GM19467 (cell line): ENCODE data around the gene NCF4.
A peak's percentile ranks its signal among the peaks of the same experiment; 100 is the strongest.

ENCODE experiments used
- ATAC-seq: cut with Tn5 transposase; IDR thresholded peaks from one replicate; pipeline ENCODE4 v1.9.1; 2021; ENCODE audit warnings: mild to moderate bottlenecking, moderate library complexity; ENCODE audit not compliant: unreplicated experiment

NCF4 gene

GRCh38 chr22:36860821-36861659 is at the start of gene NCF4:
TSS of gene NCF4 (plus strand) at chr22:36861006. CDS start at chr22:36861172, 166 bp downstream.
- ATAC-seq = peak; percentile 71

GRCh38 chr22:36811094-36811800 is 49.6 kb upstream of the NCF4 start:
- ATAC-seq = no peak

GRCh38 chr22:36814801-36815200 is 46.0 kb upstream of the NCF4 start:
- ATAC-seq = no peak

- ATAC-seq = no peak
These were observed 45.1 kb upstream of the NCF4 start for GRCh38 chr22:36815558-36816338.

GRCh38 chr22:36816339-36816635 is 44.5 kb upstream of the NCF4 start:
- no peak for ATAC-seq

- no peak for ATAC-seq
These were observed 43.9 kb upstream of the NCF4 start, which contains the start of gene PVALB for GRCh38 chr22:36816636-36817524. TSS of gene PVALB (minus strand) at chr22:36817035. CDS start at chr22:36817005, 30 bp downstream.

- no peak for ATAC-seq
These were observed 43.3 kb upstream of the NCF4 start for GRCh38 chr22:36817525-36817848.

GRCh38 chr22:36818010-36818642 is 42.7 kb upstream of the NCF4 start:
- no peak for ATAC-seq

GRCh38 chr22:36819112-36819511 is 41.7 kb upstream of the NCF4 start:
- ATAC-seq = no peak

- no peak for ATAC-seq
These were observed 38.2 kb upstream of the NCF4 start for GRCh38 chr22:36822581-36822980.

- no peak for ATAC-seq
These were observed 37.5 kb upstream of the NCF4 start for GRCh38 chr22:36823186-36823839.

GRCh38 chr22:36824655-36825054 is 36.2 kb upstream of the NCF4 start:
- no peak for ATAC-seq

- ATAC-seq = no peak
These were observed 34.5 kb upstream of the NCF4 start for GRCh38 chr22:36826262-36826661.

- ATAC-seq = no peak
These were observed 32.0 kb upstream of the NCF4 start for GRCh38 chr22:36828815-36829214.

GRCh38 chr22:36829370-36830002 is 31.3 kb upstream of the NCF4 start:
- ATAC-seq = no peak

GRCh38 chr22:36830601-36831000 is 30.2 kb upstream of the NCF4 start:
- ATAC-seq = no peak

GRCh38 chr22:36831206-36831605 is 29.6 kb upstream of the NCF4 start:
- ATAC-seq = no peak

- no peak for ATAC-seq
These were observed 29.1 kb upstream of the NCF4 start for GRCh38 chr22:36831717-36832116.

GRCh38 chr22:36833073-36833472 is 27.7 kb upstream of the NCF4 start:
- ATAC-seq = no peak
